GM19043 (cell line): ENCODE data around the gene AP3S2.

Experiments
- ATAC-seq: cut with Tn5 transposase; IDR thresholded peaks from one replicate; pipeline ENCODE4 v1.9.1; 2021; ENCODE audit warnings: low read depth; ENCODE audit not compliant: unreplicated experiment

AP3S2 gene

DNA sequence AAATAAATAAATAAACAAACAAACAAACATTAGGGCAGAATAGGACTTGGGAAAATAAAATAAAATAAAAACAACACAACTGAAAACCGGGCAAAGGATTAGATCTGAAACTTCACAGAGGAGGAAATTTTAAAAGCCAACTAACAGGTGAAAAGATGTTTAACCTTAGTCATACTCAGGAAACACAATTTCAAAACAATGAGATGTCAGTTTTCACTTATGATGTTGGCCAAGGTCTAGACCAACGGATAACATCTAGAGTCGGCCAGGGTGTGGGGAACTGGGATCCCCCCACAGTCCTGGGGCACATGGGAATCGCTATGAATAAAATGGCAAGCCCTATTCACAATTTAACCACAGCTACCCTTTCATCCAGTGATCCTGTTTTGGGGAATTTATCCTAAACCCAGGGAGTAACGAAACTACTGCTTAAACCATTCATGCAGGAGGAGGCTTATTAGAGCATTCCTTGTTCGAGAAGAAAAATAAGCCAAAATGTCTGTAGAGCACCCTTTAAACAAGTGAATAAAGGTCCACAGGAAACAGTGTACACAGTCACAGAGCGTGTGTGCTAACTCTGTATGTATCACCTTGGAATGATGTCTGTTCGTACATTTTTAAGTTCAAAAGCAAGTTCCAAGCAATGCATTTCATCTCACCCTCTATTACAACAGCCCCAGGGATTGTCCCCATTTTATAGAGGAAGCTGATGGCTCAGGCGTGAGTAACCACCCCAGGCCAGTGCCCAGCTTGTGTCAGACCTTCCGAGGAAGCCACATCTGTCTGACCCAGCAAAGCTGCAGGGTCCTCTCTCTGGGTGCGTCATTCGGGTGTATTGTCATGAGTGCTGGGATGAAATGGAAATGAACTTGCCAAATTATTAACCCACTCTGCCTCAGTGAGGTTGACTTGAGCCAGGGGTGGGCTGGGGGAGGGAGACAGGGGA lies 72.9 kb downstream of the AP3S2 start:
- no peak for ATAC-seq

DNA sequence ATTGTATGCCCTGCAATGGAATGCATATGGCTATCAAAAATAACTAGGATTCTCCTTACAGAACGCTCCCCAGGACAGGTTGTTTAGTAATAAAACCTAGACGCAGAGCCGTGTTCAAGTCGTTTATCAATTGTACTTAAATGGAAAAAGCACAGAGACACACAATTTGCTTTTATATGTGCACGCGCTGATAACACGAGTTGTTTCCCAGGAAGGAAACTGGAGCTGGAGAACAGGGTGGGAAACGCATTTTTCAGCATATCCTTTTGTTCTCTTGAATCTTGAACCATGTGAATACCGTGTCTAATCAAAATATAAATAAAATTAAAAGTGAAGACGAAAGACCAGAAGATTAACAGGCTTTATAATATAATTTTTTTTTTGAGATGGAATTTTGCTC lies 75.5 kb downstream of the AP3S2 start:
- ATAC-seq = no peak

DNA sequence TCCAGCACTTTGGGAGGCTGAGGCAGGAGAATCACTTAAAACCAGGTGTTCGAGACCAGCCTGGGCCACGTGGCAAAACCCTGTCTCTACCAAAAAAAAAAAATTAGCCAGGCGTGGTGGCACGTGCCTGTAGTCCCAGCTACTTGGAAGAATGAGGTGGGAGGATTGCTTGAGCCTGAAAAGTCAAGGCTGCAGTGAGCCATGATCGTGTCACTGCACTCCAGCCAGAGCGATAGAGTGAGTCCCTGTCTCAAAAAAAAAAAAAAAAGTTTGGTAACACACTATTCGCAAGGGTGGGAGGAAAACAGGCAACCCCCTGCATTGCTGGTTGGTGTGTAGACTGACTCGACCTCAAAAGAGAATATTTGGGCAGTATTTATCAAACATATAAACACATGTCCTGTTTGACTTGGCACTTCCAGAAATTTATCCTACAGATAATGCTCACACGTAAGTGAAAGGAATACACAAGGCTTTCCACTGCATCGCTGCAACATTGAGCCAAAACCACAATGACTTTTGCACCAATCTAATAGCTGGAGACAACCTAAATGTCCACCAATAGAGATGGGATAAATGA lies 76.0 kb downstream of the AP3S2 start:
- ATAC-seq = no peak

DNA sequence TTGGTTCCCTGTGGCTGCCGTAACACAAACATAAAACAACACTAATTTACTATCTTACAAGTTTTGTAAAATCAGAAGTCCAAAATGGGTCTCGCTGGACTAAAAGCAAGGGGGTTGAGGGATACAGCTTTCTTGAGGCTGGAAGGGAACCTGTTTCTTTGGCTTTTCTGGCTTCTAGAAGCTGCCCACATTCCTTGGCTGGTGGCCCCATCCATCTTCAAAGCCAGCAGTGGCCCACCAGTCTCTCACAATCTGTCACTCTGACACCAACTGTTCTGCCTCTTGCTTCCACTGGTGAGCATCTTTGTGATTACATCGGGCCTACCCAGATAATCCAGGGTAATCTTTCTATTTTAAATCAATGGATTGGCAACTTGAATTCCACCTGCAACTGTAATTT lies 78.0 kb downstream of the AP3S2 start:
- ATAC-seq = no peak

DNA sequence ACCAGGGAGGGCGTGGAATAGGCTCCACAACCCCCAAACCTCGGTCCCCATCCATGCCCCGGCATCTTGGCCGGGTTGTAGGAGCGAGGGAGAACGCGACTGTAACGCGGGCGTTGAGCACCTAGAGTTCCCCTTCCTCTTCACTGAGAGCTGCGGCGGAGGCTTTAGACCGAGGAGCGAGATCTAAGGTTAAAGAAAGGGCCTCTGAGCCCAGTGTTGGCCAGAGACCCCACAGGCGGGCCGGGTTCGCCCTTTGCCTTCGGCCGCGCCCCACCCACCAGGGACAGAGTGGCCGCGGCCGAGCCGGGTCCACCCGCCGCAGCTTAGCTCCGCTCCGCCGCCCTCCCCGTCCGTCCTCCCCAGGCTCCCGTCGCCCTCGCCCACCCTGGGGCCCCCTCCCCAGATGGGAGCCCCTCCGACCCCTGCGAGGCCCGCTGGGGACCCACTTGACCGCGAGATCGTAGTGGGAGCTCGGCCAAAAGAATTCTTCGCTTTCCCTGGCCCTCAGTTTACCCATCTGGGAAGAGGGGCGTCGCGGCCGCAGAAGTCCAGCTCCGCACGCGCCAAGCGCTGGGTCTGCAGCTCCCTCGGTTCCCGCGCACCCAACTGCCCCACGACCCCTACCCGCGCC lies 79.6 kb downstream of the AP3S2 start:
- ATAC-seq = no peak

DNA sequence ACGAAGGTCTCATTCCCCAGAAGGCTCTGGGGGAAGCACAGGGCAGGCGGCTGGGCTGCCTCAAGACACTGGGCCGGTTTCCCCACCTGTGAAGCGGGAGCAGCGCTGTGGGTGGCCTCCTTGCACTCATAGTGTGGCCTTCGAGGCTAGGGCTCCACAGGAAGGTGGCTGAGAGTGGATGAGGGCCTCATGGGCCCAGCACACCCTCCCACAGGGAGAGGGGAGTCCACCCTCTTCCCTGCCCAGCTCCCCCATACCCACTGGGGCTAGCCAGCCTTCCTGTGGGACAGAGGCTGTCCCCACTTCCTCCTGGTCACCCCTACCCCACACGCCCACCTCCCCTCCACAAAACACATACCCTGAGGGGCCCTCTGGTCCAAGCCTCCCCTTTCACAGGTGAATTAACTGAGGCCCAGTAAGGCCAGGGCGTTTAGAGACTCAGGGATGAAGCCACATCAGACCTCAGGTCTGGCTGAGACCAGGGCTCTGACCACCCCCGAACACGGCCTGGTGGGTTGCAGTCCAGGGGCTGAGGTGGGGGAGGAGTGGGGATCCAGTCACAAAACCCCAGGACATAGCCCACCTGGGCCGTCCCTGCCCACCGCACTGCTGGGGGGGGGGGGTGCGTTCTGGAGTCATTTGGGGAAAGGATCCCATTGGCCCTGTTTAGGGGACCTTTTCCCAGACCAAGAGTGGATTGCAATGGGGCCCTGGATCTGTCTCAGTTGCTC lies 80.2 kb downstream of the AP3S2 start:
- no peak for ATAC-seq

DNA sequence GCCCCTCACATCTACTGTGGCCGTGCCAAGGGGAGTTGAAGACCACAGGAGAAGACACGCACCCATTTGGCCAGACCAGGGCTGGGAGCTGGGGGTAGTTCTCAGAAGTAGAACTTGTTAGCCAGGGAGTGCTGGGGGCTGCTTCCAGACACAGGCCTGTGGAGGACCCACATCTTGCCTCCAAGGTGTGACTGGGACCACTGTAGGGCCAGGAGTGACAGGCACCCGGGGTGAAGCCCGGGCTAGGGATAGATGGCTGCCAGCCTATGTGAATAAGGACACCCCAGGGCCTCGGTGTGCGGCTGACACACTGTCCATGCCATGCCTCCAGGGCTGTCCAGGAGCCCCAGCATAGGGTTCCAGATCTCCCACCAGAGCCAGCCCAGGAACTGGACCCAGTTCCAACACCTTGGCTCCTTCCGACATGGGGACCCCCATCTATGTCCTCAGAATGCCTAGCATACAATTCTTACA lies 80.9 kb downstream of the AP3S2 start:
- ATAC-seq = no peak

DNA sequence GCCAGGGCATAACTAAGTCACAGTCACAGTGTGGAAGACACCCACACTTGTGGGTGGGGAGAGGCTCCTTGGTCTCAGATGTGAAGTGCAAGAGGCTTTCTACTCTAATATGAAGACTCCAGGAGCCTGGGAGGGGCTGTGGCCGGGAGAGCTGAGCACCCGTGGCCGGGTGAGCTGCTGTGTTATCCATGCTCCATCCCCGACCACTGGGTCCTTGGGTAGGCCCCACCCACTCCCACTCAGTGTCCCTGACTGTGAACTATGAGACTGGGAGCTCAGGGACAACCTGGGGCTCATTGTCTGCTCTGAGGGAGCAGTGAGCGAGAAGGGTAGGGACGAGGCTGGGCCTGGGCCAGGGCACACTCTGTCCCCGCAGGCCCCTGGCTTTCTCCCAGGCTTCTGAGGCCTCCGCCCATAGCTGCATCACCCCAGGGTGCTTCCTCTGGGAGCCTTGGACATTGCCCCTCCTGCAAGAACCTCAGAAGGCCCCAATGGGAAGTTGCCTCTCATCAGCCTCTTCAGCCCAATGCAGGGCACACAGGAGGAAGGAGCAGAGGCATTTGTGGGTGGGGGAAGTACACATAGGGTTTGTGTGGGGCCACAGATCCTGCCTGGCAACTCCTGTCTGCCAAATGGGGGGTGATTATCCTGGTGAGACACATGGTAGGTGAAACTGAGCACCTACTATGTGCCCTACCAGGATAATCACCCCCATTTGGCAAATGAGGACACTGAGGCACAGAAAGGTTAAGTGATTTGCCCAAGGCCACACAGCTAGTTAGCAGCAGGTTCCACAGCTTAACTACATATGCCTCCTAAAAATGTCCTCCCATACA lies 81.6 kb downstream of the AP3S2 start:
- ATAC-seq = no peak

DNA sequence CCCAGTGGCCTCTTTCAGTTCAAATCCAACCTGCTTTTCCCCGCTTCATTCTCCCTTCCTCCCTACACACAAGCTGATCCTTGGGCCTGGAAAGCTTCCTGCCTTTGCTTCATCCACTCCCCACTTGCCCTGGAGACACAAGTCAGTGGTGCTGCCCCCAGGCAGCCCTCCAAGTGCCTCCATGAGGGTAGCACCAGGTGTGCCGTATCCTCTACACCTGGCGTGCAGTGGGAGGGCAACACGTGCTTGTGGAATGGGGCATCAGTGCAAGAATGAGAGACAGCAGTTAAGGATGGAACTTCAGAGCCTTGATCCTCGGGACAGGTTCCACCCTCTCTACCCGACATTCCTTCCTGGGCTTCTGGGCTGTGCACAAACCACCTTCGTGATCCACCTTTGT lies 83.0 kb downstream of the AP3S2 start:
- ATAC-seq = no peak

DNA sequence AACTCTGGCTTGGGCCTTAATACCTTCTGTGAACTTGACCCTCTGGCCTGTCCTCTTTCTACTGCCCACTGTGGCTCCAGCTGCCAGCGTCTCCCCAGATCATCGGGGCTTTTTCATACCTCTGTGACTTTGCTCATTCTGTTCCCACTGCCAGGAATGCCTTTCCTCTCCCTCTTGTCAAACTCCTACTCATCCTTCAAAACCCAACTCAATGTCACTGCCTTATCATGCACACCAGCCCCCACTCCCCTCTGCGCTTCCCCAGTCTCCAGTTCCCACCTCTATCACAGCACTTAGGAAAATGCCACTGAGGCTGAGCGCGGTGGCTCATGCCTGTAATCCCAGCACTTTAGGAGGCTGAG lies 84.0 kb downstream of the AP3S2 start:
- no peak for ATAC-seq

DNA sequence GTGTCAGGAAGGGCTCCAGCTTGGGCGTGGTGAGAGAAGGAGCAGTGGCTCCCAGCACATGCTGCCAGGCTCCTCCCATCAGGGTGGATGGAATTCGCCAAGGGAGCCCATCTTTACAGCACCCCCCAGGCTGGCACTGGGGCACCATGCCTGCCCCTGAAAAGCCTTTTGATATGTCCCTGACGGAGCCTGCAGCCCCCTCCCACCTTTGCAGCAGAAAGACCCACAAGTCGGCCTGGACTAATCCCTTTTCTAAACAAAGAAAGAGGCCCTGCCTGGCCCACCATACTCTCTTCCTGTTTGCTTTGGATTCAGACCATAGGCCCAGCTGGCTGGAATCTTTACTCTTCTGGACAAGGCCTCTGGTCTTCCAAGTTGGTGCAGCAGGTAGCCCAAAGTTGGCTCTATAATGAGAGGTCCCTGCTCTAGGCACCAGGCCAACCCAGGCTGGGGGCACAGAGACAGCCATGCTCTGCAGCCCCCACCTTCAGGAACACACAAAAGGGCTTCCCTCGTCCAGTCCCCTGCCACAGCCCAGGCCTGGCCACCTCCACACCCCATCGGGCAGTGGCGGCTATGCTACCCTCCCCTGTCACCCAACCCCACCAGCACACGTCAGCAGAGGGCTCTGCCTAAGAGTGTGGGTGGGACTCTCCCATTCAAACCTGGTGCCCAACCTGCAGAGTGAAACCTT lies 84.6 kb downstream of the AP3S2 start:
- ATAC-seq = no peak

DNA sequence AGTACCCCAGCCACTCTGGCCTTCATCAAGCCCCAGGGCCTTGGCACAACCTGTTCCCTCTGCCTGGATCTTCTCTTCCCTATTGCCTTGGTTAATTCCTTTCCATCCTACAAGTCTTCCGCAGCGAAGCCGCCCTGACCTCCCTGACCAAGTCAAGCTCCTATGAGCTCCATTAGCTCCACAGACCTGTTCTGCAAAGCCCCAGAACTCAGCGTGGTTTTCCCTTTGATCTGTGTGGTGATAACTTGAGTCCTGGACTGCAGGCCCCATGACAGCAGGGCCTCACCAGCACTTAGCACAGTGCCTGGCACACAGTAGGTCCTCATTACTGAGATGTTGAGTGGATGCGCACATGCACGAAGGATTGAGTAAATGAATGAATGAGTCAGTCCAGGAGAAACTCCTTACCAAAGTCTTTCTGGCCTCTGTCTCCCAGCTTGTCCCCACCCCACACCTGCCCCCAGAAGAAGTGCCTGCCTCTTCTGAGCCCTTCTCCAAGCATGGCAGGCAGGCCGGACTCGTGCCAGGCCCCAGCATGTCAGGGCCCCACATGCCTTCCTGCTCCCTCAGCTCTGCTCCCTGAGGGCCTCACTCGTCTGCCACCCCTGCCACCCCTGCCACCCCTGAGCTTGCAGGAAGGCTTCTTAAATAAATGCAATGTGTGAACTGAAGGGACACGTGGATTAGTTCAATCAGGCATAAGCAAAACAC lies 85.5 kb downstream of the AP3S2 start:
- ATAC-seq = no peak

DNA sequence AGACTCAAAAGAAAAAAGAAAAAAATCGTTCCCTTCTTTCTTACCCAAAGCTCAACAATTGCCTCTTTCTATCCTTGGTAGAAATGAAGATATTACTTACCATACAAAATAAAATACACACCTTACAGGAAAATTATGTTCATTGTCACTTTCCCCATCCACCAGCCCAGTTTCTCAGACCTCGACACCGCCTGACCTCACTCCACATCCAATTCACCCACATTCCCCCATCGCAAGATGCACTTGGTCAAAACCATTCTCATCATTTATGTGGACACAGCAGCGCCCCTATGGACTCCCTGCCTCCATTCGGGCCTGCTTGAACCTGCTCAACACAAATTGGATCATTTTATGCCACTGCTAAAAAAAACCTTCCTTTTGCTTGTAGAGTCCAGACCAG lies 86.1 kb downstream of the AP3S2 start:
- ATAC-seq = no peak

DNA sequence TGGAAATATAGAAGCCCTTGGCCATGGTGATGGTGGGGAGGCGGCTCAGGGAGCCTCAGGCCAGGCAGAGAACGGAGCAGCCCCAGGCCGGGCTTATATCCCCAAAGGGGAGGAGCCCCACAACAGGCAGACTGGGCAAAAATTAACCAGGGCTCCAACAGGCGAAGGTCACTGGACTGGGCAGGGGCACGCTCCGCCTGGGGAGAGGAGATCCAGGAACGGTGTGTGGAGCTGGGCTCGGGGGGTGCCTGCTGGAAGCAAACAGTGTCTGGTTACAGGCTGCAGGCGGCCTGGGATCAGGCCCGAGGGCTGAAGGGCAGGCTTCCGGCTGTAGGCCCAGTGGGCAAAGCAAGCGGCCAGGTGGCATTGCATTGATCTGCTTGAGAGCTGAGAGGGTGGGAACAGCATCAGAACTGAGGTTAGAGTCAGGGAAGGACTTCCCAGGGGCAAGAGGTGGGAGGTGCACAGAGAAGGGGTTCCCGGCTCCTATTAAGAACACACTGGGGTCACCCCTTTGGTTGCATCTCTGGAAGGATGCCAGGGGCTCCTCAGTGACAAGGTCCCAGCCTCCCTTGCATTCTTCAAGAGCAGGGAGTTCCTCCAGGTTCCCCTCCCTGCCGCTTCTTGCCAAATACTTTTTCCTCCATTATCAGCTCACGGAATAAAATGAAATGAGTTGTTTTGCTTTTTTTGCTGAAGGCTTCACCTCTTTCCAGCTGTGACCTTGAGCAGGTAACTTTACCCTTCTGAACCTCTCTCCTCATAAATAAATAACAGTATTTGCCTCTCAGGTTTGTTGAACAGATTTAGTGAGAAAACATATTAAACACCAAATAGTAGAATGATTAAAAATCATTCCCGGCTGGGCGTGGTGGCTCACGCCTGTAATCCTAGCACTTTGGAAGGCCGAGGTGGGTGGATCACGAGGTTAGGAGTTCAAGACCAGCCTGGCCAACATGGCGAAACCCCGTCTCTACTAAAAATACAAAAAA lies 86.9 kb downstream of the AP3S2 start:
- no peak for ATAC-seq

DNA sequence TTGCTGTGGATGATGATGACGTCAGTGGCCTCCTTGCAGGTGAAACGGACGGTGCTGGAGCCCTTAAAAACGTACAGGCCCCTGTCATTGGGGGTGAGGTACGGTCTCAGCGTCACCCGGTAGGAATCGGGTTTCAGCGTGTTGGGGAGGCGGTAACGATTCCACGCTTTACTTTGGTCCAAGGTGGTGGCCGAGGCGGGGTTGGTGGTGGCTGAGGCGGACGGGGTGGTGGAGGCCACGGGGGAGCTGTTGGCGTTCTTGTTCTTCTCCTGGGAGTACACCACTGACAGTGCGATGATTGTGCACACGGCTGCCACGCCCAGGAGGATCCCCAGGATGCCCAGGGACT lies 87.6 kb downstream of the AP3S2 start:
- no peak for ATAC-seq

DNA sequence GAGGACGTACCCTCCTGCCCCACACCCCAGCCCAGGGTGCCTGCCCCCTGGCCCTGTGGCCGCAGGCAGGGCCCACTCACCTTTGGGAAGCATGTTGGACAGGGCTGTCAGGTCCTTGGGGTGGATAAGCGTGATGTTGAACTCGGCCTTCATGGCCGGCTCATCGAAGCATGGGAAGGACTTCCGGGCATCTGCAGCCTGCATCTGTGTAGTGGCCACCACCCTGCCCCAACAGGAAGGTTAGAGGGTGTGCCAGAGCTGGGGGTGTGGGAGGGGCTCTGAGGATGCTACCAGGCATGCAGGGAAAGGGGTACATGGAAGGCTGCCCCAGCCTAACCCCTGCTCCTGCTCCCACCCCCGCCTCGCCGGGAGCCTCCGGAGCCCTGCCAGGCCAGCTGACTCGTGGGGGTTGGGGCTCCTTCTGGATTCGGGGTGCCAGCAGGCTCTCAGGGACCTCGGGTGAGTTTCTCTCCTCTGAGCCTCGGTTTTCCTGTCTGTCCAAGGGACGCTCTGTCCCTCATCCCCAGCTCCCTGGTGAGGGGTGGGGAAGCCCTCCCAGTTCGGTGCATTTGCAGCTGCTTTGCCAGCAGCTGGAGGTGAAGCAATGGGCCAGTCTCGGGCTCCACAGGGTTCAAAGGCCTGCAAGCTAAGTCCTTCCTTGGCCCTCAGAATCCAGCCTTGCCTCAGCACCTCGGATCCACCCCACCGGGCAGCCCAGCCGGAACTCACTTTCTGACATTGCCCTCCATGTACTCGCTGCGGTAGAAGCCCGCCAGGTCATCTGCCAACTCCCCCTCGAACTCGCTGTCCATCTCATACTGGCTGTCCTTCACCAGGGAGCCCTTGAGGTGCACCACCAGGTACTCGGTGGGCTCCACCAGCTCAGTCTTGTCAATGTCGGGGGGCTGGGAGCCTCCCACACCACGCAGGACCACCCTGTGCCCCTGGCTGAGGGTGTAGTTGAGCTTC lies 88.3 kb downstream of the AP3S2 start:
- ATAC-seq = no peak
